Measurements from ENCODE around the gene IDI2.
A peak's percentile ranks its signal among the peaks of the same experiment; 100 is the strongest.

DNA sequence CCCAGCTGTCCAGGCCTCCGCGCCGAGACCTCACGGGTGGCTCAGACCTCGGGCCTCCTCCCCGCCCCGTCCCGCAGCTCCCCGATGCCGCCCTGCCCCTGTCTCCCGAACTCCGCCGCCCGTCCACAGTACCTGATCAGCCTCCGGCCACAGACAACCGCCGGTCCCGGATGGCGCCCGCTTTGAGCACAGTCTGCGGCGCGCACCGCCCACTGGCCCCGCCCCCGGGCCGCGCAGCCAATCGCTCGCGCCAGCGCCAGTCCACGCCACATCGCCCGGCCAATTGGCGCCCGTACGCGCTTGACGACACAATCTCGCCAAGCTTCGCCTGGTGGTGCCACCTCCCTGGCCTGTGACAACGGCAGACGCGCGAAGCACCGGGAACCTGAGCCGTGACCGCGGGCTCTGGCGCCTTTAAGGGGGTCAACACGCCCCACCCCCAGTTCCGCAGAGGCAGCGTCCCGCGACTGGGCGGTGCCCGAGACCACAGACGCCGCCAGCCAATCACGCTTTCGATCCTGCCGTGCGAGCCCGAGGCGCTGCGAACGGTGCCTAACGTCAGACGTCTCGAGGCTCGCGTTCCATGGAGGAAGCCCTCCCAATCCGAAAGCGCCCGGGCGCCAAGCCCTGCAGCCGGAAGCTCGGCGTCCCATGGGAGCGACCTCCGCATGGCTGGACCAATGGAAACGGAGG is 23.2 kb upstream of the IDI2 start, which contains the start of gene IDI1:
- TF ChIP-seq, protein P1, sequence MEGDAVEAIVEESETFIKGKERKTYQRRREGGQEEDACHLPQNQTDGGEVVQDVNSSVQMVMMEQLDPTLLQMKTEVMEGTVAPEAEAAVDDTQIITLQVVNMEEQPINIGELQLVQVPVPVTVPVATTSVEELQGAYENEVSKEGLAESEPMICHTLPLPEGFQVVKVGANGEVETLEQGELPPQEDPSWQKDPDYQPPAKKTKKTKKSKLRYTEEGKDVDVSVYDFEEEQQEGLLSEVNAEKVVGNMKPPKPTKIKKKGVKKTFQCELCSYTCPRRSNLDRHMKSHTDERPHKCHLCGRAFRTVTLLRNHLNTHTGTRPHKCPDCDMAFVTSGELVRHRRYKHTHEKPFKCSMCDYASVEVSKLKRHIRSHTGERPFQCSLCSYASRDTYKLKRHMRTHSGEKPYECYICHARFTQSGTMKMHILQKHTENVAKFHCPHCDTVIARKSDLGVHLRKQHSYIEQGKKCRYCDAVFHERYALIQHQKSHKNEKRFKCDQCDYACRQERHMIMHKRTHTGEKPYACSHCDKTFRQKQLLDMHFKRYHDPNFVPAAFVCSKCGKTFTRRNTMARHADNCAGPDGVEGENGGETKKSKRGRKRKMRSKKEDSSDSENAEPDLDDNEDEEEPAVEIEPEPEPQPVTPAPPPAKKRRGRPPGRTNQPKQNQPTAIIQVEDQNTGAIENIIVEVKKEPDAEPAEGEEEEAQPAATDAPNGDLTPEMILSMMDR (IDR thresholded peaks at IDR 0.05): peak in 1 of 6 experiments; percentile 1
- peak; percentile 97 to 99 for TF ChIP-seq POLR2A (IDR thresholded peaks at IDR 0.05)

Measured in adrenal gland (tissue), 5 donors.